Stimulated activated CD8-positive, alpha-beta memory T cell treated with anti-CD3 and anti-CD28 coated beads, Interleukin-2, amount 100 ng/mL, for 48 hours (primary cell): ENCODE results near the gene KIAA1755.

Experiments
- DNase-seq, 2 donors: peaks; one replicate each; pipeline ENCODE4 v3.0.0-alpha.2; 2020; ENCODE audit warnings: low read depth in 2 of 2

Gene KIAA1755

DNA sequence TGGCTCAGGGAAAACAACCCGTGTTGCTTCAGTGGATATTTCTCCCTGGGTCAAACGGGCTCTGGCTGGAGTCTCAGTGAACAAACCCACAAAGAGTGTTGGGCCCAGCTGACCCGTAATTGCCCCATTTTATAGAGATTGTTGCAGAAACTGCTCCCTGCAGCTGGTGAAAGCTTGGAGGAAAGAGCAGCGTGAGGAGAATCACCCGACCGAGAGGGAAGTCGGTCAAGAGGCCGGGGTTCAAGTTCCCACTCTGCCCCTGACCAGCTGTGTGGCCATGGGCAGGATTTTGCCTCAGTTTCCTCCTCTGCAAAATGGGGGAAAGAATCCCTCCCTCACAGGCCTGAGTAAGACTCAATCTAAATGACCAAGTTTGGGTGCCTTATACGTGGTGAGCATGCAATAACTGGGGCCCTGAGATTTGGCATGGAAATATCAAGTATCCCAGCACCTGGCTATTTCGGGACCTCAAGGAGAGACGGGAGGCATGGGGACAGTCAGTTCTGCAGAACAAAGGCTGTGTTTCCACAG is 93.8 kb downstream of the KIAA1755 start:
- DNase-seq: no peak

DNA sequence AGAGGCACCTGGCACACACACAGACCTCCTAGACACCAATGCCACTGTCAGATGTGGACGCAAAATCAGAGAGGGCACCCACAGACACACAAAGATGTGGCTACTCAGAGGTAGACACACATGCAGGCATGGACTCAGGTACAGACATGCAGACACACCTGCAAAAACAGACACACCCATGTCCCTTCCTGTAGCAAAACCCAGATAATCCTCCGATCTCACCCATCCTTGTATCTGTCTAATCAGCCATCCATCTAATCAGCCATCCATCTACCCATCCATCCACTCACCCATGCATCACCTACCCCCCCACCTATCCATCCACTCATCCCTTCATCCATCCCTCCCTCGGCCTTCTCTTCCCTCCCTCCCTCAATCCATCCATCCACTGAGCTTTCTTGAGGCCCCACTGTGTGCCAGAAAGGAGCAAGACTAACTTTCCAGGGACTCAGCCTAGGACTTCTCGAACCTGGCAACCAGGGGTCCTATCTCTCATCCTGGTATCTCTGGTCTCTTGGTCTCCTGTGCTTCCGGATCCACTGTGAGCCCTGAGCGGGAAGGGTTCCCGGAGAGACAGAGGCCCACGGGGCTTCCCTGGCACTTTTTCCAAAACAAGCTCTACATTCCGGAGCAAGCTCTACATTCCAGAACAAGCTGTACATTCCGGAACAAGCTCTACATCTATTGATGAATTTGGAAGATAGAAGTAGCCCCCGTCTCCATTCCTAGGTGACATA is 94.4 kb downstream of the KIAA1755 start:
- no peak for DNase-seq

DNA sequence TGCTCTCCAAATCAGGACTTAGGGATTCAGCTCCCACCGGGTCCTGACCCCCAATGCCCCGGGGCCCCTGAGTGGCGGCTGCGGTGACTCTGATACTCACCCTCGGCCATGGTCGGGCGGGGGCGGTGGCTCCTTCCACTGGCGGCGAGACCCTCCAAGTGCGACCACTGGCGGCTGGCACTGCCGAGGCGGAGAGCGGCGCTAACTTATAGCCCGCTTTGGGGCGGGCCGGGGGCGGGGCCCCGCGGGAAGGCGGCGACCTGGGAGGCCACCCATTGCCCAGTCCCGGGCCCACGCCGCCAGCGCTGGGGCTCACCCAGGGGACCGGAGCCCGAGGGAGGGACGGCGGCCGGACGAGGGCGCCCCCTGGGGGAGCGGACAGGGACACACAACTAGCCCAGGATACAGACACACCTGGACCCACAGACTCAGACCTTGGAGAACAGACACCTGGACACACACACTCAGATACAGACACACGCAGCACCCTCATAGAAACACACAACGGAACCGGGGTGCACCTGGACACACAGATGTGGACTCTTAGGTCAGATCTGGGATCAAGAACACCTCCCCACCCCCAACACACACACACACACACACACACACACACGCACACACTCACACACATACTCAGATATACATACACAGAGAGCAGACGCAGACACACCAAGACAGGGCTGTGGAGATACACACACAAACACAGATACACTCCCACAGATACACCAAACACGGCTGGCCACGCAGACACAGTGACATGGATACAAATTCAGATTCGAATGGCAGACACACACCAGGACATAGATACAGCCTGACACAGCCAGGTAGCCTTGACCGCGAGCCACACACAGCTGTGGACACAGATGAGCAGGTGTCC is 95.2 kb downstream of the KIAA1755 start, which contains the start of gene TGM2:
TGM2 (minus strand) TSS at position 182 of the 877 bp plus-strand sequence; CDS start at position 110, 72 bp downstream.
- DNase-seq: peak; percentile 27 to 32

DNA sequence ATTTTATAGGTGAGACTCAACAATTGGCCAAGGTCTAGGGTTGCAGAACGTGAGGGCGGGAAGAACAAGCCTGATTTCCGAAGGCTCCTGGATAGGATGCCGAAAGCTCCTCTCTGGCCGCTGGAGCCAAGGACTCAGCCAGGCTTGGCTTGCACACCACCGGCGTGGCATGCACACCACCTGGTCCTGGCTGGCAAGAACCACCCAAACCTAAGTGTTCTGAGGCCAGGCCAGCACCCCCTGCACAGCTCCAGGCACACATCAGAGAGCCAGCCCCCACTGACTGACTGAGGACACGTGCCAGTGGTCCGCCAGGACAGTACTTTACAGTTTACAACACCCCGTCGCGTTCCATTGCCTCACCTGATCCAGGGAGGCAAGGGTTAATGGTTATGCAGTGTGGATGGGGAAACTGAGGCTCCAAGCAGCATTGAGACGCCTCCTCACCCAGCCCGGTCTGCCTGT is 95.9 kb downstream of the KIAA1755 start:
- no peak for DNase-seq

DNA sequence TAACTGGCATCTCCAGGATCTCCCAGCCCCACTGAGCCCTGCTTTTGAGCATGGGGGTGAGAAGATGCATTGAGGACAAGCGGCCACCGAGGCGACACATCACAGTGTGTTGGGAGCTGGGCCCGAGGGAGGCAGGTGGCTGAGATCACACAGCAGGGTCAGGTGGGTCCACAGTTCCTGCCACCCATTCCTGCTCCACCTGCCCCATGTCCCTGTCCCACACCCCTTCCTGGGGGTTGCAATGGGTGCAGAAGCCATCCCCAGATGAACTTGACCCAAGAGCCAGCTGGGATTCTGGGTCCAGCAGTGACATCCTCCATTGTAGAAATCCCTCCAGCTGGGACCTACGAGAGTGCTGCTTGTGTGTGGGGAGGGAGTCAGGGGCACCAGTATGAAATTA is 96.5 kb downstream of the KIAA1755 start:
- DNase-seq: no peak

DNA sequence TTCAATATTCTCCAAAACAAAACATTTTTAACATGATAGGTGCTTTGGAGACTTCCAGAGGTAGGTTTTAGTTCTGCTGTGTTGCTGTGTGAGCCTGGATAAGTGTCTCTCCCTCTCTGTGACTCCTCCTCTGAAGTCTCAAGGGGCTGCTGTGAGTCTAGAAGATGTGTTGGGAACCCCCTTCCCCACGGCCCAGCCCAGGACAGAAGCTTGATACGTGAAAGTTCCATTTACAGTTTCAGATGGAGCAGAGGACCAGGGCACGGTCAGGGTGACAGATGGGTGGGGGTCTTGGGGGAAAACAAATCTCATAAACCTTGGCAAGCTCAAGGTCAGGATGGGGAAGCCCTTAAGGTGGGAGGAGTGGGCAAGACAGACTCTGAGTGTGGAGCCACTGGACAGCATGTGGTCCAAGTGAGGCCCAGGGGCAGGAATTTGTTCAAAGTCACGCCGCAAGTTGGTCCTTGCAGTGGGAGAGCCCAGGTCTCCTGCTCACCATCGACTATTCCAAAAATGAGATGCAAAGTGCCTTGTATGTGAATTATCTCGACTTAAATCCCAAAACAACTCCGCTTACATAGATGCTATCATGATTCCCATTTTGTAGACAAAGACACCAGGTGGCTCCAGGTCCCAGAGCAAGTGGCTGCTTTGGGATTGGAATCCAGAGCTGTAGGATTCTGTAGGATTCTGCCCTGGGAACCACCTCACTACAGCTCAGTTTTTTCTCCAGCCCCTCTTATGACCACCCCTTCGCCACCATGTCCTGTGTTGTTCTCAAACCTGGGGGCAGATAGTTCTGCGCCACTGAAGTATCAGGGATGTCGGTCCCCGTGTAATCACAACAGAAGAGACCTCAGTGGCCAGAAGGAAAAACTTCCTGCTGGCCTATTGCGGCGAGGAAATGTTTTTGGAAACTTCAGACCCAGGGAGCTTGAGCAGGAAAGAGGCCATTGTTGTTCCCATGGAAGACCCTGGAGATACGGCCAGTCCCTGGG is 97.4 kb downstream of the KIAA1755 start:
- no peak for DNase-seq

DNA sequence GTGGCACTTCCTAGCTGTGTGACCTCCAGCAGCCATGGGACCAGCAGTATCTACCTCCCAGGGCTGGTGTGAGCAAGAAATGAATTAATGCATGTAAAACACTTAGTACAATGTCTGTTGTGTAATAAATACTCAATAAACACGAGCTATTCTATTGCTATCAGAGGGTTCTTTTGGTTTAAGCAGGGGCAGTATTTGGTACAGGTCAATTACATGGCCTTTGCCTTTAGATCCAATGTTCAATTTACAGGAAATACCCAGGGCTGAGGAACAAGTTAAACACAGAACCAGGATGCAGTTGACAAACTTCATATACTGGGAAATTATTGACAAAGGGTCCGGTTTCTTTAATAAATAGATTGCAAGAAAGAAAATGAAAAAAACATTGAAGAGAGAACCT is 98.4 kb downstream of the KIAA1755 start:
- no peak for DNase-seq

DNA sequence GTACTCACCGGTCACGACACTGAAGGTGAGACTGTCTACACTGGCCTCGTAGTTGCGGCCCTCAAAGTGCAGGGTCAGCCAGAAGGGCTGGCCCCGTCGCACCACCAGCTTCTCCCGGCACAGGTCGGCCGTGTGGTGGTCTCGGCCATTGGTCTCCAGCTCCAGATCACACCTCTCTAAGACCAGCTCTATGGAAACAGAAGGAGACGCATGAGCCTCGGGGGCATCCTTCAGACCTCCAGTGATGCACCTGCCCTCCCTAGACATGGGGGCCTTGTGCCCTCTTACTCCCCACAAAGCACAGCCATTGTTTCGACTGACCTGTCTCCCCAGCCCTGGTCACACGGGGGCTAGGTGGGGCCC is 99.1 kb downstream of the KIAA1755 start:
- no peak for DNase-seq
